Osteocyte (in vitro differentiated cells): ENCODE data around the gene APRT. TPM values are rescaled to one million over a fixed set of nuclear protein-coding genes. Genes with fewer than 3 reads are reported as not detected.
"Not testable (repeated sequence)": the region's sequence is repeated elsewhere in the genome, so short reads cannot be mapped to it uniquely, and the experiment has no call there.

Source experiments
- DNase-seq: peaks from one replicate; pipeline ENCODE4 v3.0.0; 2021; ENCODE audit warnings: mixed read lengths; ENCODE audit not compliant: unreplicated experiment; ENCODE audit errors: extremely low spot score
- H3K27ac Mint-ChIP-seq: one replicate; pipeline ENCODE4 v1.8.0; 2021; ENCODE audit warnings: mild to moderate bottlenecking, mixed read lengths; ENCODE audit not compliant: unreplicated experiment
- H3K27me3 Mint-ChIP-seq: one replicate; pipeline ENCODE4 v1.8.0; 2021; ENCODE audit warnings: mixed read lengths; ENCODE audit not compliant: unreplicated experiment
- H3K36me3 Mint-ChIP-seq: one replicate; pipeline ENCODE4 v1.8.0; 2021; ENCODE audit warnings: mixed read lengths; ENCODE audit not compliant: unreplicated experiment
- H3K4me1 Mint-ChIP-seq: one replicate; pipeline ENCODE4 v1.8.0; 2021; ENCODE audit warnings: mixed read lengths; ENCODE audit not compliant: unreplicated experiment
- H3K4me3 Mint-ChIP-seq: one replicate; pipeline ENCODE4 v1.8.0; 2021; ENCODE audit warnings: mild to moderate bottlenecking, moderate library complexity, mixed read lengths; ENCODE audit not compliant: unreplicated experiment
- H3K9me3 Mint-ChIP-seq: one replicate; pipeline ENCODE4 v1.8.0; 2021; ENCODE audit warnings: mixed read lengths; ENCODE audit not compliant: unreplicated experiment
- total RNA-seq: library from RNA; stranded (reverse); gene quantifications from 2 replicates; pipeline ENCODE4 v1.2.1, GENCODE V29; 2021
- TF ChIP-seq, protein P1 (sequence below): fragments of 200-600 bp; sonication (generic); IDR thresholded peaks from 2 replicates; pipeline ENCODE4 v1.5.0; 2021; ENCODE audit warnings: antibody characterized with exemption, mild to moderate bottlenecking, moderate library complexity

The APRT gene
- total RNA-seq, 1 donor from 2014 or later, result 77.1 TPM

DNA sequence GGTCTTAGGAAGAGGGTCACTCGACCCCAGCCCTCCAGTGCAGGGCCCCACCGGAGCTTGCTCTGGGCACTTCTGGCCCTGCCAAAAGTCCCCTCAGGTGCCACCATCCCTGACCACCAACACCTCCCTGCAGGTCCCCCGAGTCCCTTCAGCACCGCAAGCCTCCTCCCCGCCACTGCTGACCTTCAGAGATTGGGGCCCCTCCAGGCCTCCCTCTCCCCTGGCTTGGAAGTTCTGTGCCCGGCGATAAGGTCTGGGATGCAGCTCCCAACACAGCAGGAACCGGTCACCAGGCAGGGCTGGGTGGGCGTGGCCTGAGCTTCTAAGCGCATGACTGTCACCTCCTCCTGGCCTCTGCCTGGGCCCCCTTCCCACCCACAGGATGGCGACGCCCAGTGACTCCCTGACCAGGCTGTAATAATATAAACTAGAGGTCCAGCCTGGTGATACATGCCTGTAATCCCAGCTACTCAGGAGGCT lies 37.9 kb downstream of the APRT start:
- Mint-ChIP-seq H3K4me3 (peak overlapping the region; percentile 45), H3K27ac (peak overlapping the region; percentile 85), H3K36me3 (no peaks in the 10 kb centered on the region), H3K9me3 (no peaks in the 10 kb centered on the region), H3K27me3 (no peaks in the 10 kb centered on the region), H3K4me1 (peaks cover 84% of the 10 kb centered on the region)
- DNase-seq, result no peak
- TF ChIP-seq, protein P1, sequence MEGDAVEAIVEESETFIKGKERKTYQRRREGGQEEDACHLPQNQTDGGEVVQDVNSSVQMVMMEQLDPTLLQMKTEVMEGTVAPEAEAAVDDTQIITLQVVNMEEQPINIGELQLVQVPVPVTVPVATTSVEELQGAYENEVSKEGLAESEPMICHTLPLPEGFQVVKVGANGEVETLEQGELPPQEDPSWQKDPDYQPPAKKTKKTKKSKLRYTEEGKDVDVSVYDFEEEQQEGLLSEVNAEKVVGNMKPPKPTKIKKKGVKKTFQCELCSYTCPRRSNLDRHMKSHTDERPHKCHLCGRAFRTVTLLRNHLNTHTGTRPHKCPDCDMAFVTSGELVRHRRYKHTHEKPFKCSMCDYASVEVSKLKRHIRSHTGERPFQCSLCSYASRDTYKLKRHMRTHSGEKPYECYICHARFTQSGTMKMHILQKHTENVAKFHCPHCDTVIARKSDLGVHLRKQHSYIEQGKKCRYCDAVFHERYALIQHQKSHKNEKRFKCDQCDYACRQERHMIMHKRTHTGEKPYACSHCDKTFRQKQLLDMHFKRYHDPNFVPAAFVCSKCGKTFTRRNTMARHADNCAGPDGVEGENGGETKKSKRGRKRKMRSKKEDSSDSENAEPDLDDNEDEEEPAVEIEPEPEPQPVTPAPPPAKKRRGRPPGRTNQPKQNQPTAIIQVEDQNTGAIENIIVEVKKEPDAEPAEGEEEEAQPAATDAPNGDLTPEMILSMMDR, result no peak

- TF ChIP-seq, protein P1, result no peak
- H3K9me3 Mint-ChIP-seq, result no peaks in the 10 kb centered on the region
- H3K27ac Mint-ChIP-seq, result peak overlapping the region; percentile 85
- peaks cover 85% of the 10 kb centered on the region for H3K4me1 Mint-ChIP-seq
- H3K36me3 Mint-ChIP-seq, result no peaks in the 10 kb centered on the region
- H3K27me3 Mint-ChIP-seq, result no peaks in the 10 kb centered on the region
- DNase-seq, result peak; percentile 92
- peak overlapping the region; percentile 51 for H3K4me3 Mint-ChIP-seq
Observed at GRCh38 chr16:88772871-88773811, 38.6 kb downstream of the APRT start.

GRCh38 chr16:88771781-88772180 lies 39.9 kb downstream of the APRT start:
- H3K4me1 Mint-ChIP-seq, result peaks cover 87% of the 10 kb centered on the region
- H3K36me3 Mint-ChIP-seq, DNase-seq, H3K9me3 Mint-ChIP-seq, H3K27me3 Mint-ChIP-seq, H3K27ac Mint-ChIP-seq, H3K4me3 Mint-ChIP-seq: not testable (repeated sequence)

DNA sequence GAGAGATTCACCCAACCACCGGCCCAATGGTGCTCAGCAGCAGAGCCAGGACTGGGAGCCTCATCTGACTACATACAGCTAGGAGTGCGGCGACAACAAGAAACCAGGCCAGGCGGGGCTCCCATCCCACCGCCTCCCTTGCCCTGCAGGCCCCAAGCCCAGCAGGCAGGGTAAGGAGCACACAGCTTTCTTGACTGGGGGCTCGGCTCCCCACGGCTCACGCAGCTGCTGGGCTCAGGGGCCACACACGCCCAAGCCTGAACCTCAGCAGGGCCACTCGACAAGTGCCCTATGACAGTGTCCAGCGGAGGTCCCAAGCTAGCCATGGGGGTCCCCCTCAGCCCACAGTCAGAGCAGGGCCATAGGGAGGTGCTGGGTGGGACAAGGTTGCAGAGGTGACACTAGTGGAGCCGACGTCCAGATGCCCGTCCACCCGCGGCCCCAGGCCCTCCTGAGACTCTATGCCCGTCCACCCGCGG lies 40.4 kb downstream of the APRT start:
- peaks cover 83% of the 10 kb centered on the region for H3K4me1 Mint-ChIP-seq
- H3K9me3 Mint-ChIP-seq, result no peaks in the 10 kb centered on the region
- no peaks in the 10 kb centered on the region for H3K36me3 Mint-ChIP-seq
- DNase-seq, result no peak
- peak overlapping the region; percentile 42 for H3K4me3 Mint-ChIP-seq
- H3K27me3 Mint-ChIP-seq, result no peaks in the 10 kb centered on the region
- H3K27ac Mint-ChIP-seq, result peak overlapping the region; percentile 77
- TF ChIP-seq, protein P1, result no peak

DNA sequence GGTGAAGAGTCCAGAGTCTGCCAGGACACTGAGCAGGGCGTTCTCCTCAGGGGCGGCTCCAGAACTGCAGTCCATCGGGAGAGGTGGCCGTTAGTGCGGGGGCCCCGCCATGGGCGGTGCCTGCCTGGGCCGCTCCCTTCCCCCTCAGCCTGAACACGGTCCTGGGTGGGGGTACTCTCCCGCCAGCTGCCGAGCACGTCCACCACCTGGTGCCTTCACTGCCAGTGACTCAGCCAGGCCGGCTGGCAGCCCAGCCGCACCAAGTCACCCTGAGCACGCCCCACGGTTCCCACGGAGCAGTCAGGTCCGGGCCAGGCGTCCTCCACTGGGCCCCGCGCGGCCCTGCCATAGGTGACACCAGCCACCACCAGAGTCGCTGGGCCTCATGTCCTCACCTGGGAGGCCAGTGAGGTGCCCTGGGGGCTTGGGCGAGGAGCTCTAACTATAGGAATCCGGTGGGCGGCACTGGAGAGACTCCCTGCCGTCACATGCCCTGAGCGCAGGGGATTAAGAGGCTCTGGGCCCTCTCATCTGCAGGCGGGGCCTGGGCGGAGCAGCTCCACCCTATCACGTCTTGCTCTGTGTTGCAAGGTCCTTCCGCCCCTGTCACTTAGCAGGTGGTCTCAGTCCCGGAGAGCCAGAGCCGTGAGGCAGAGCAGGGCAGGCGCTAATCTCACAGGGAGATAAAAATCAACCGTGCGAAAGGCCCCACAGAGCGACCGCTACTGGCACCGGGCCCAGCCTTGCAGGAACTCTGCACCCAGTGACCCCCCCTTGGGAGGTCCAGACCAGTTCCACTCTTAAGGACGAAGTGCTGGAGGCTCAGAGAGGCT lies 41.1 kb downstream of the APRT start:
- Mint-ChIP-seq H3K9me3 (no peaks in the 10 kb centered on the region), H3K27ac (peak overlapping the region; percentile 77), H3K4me1 (peaks cover 84% of the 10 kb centered on the region), H3K4me3 (peak overlapping the region; percentile 42), H3K36me3 (peaks cover 2% of the 10 kb centered on the region), H3K27me3 (no peaks in the 10 kb centered on the region)
- TF ChIP-seq, protein P1, result no peak
- no peak for DNase-seq
